HCT116 (cell line): ENCODE data around the gene CACNG6.

Source experiments
- ATF3 ChIP-seq: IDR thresholded peaks from 2 replicates; pipeline ENCODE4 v1.6.1; 2012
- CBX3 ChIP-seq: IDR thresholded peaks from 2 replicates; pipeline ENCODE4 v1.6.1; 2012; ENCODE audit warnings: low read depth
- POLR2AphosphoS5 ChIP-seq: IDR thresholded peaks from 2 replicates; pipeline ENCODE4 v1.6.1; 2011; ENCODE audit warnings: mild to moderate bottlenecking, low read depth, low read length, moderate library complexity
- YY1 ChIP-seq: IDR thresholded peaks from 2 replicates; pipeline ENCODE4 v1.6.1; 2011; ENCODE audit warnings: low read length, low read depth, moderate library complexity, mild to moderate bottlenecking; ENCODE audit not compliant: insufficient replicate concordance; ENCODE audit errors: extremely low read depth
- ZNF274 ChIP-seq: fragments of 200-500 bp; sonication (Bioruptor generic); IDR thresholded peaks from 2 replicates; pipeline ENCODE4 v1.6.1; 2014; ENCODE audit warnings: mild to moderate bottlenecking, low read depth, low read length, inconsistent platforms

GRCh38 chr19:53985863-53986262 lies 5.6 kb upstream of the CACNG6 start:
- TF ChIP-seq ATF3 (no peak), POLR2AphosphoS5 (no peak), ZNF274 (no peak), YY1 (no peak), CBX3 (no peak)
